ENCODE data around the gene CLSTN2. TPM values are rescaled to one million over a fixed set of nuclear protein-coding genes. Genes with fewer than 3 reads are reported as not detected.

Gene CLSTN2
- total and polyA plus RNA-seq, 4 donors, result 20.7 to 44.5 (median 22.7) TPM

DNA sequence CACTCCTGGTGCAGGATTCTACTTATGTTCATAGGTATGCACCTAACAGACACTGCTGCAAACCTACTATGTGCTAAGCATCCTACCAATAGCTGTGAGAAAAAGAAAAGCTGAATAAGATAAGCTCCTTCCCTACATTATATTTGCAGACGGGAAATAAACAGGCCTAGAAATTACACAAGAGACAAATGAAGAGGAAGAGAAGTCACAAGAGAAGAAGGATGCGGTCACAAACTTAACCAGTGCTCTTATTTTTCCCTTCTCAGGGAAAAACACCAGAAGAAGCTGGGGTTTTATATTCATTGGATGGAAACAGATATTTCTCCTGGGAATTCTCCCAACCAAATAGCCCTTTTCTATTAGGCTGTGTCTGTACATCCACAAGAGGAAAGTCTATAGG lies 633.1 kb downstream of the CLSTN2 start:
- H3K4me3 ChIP-seq (ENCODE audit: low read depth, low read length), result no peak overlapping the region
- no peaks in the 10 kb centered on the region for H3K9me3 ChIP-seq (ENCODE audit: control insufficient read depth, insufficient read depth, low read length)
- DNase-seq (ENCODE audit: low read depth in 4 of 6, low spot score in 6 of 6), result peak in 1 of 6 donors; percentile 51
- H3K36me3 ChIP-seq (ENCODE audit: control insufficient read depth, insufficient read depth, low read length), result no peaks in the 10 kb centered on the region
- peaks cover 12% of the 10 kb centered on the region for H3K4me1 ChIP-seq (ENCODE audit: control insufficient read depth, insufficient read depth, low read length)
- no peak overlapping the region for H3K27ac ChIP-seq (ENCODE audit: low read depth, low read length)
- H3K27me3 ChIP-seq (ENCODE audit: control insufficient read depth, insufficient read depth, low read length), result no peaks in the 10 kb centered on the region
- WGBS (ENCODE audit: insufficient coverage), result no CpG with 5 or more reads among the region's 2 CpGs

DNA sequence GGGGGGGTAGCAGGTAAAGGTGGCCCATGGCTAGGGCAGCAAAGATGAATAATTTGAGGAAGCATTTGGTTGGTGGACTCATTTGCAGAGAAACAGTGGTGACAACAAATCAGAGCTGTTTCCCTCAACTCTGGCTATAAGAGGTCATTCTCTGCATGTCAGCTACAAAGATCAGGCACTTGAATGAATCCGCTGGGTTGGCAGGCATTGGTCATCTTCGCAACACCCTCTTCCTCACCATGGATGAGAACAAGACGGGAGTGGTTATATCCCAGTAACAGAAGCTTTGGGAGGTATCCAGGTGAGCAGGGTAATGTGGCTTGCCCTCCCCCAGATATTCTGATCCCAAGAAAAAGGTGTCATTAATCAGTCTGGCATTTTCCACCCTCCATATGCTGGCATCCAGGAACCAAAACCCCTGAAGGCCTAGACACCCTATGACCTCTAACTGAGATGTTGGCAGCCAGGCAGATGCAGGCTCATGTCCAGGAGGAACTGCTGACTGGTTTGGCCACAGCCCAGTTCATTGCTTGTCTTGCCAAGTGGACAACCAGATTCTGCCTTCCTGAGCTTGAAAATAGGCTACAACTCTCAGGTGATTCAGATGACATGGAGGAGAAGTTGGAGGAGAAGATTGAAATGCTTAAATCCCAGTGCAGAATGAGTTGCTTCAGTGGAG lies 634.0 kb downstream of the CLSTN2 start:
- Histone ChIP-seq H3K4me1 (ENCODE audit: control insufficient read depth, insufficient read depth, low read length) (peaks cover 12% of the 10 kb centered on the region), H3K4me3 (ENCODE audit: low read depth, low read length) (no peak overlapping the region), H3K9me3 (ENCODE audit: control insufficient read depth, insufficient read depth, low read length) (no peaks in the 10 kb centered on the region), H3K36me3 (ENCODE audit: control insufficient read depth, insufficient read depth, low read length) (no peaks in the 10 kb centered on the region), H3K27me3 (ENCODE audit: control insufficient read depth, insufficient read depth, low read length) (no peaks in the 10 kb centered on the region), H3K27ac (ENCODE audit: low read depth, low read length) (no peak overlapping the region)
- peak in 1 of 6 donors; percentile 34 for DNase-seq (ENCODE audit: low read depth in 4 of 6, low spot score in 6 of 6)
- WGBS (ENCODE audit: insufficient coverage), result no CpG with 5 or more reads among the region's 3 CpGs

DNA sequence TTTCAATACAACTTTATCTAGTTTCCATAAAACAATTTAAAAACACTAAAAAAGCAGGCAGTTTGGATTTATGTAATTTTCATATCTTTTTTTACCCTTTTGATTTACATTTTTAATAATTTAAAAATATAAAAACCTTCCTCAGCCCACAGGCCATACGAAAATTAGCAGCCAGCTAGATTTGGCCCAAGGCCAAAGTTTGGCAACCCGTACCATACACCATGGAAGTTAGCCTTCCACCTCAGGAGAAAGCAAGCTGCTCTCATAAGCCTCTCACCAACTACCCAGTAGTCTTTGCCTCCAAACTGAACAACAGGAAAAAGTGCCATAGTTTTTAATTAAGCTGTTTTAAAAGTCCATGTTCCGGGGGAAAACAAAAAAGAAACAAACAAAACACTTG lies 635.6 kb downstream of the CLSTN2 start:
- 51% methylated on average over 3 of the region's 3 CpGs for WGBS (ENCODE audit: insufficient coverage)

GRCh38 chr3:140571836-140572235 lies 636.9 kb downstream of the CLSTN2 start:
- 100% methylated on average over 1 of the region's 1 CpG for whole genome bisulfite sequencing (ENCODE audit: insufficient coverage)
- DNase-seq (ENCODE audit: low read depth in 4 of 6, low spot score in 6 of 6), result no peak
- Histone ChIP-seq H3K27me3 (ENCODE audit: control insufficient read depth, insufficient read depth, low read length) (no peaks in the 10 kb centered on the region), H3K36me3 (ENCODE audit: control insufficient read depth, insufficient read depth, low read length) (no peaks in the 10 kb centered on the region), H3K4me3 (ENCODE audit: low read depth, low read length) (no peak overlapping the region), H3K27ac (ENCODE audit: low read depth, low read length) (no peak overlapping the region), H3K4me1 (ENCODE audit: control insufficient read depth, insufficient read depth, low read length) (peaks cover 12% of the 10 kb centered on the region), H3K9me3 (ENCODE audit: control insufficient read depth, insufficient read depth, low read length) (no peaks in the 10 kb centered on the region)

More for the DNA sequence above, 635.6 kb downstream of the CLSTN2 start:
- H3K4me3 ChIP-seq (ENCODE audit: low read depth, low read length), result no peak overlapping the region
- DNase-seq (ENCODE audit: low read depth in 4 of 6, low spot score in 6 of 6), result peak in 1 of 6 donors; percentile 13
- no peaks in the 10 kb centered on the region for H3K36me3 ChIP-seq (ENCODE audit: control insufficient read depth, insufficient read depth, low read length)
- H3K4me1 ChIP-seq (ENCODE audit: control insufficient read depth, insufficient read depth, low read length), result peaks cover 12% of the 10 kb centered on the region
- H3K27ac ChIP-seq (ENCODE audit: low read depth, low read length), result no peak overlapping the region
- H3K27me3 ChIP-seq (ENCODE audit: control insufficient read depth, insufficient read depth, low read length), result no peaks in the 10 kb centered on the region
- H3K9me3 ChIP-seq (ENCODE audit: control insufficient read depth, insufficient read depth, low read length), result no peaks in the 10 kb centered on the region

GRCh38 chr3:140572334-140572733 lies 637.3 kb downstream of the CLSTN2 start:
- Histone ChIP-seq H3K9me3 (ENCODE audit: control insufficient read depth, insufficient read depth, low read length) (no peaks in the 10 kb centered on the region), H3K4me3 (ENCODE audit: low read depth, low read length) (no peak overlapping the region), H3K36me3 (ENCODE audit: control insufficient read depth, insufficient read depth, low read length) (no peaks in the 10 kb centered on the region), H3K4me1 (ENCODE audit: control insufficient read depth, insufficient read depth, low read length) (peaks cover 10% of the 10 kb centered on the region), H3K27ac (ENCODE audit: low read depth, low read length) (no peak overlapping the region), H3K27me3 (ENCODE audit: control insufficient read depth, insufficient read depth, low read length) (no peaks in the 10 kb centered on the region)
- DNase-seq (ENCODE audit: low read depth in 4 of 6, low spot score in 6 of 6), result no peak
- 100% methylated on average over 1 of the region's 1 CpG for WGBS (ENCODE audit: insufficient coverage)

DNA sequence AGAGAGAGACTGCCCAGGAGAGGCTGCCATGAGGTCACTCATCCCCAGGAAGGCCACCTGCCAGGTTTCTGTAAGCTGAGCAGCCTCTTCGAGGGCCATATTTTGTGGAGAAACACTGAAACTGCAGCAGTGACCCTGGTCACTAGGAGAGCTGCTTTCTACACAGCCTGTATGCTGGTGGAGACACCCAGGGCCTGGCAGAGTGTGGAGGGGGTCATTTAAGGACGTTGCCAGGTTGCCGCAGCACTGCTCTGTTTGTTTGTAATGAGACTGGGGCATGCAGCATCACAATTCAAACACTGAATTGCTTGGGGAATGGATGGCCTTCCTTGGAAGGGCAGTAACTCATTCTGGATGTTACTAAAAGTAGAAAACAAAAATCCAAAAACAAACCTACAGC lies 638.0 kb downstream of the CLSTN2 start:
- DNase-seq (ENCODE audit: low read depth in 4 of 6, low spot score in 6 of 6), result peak in 4 of 6 donors; percentile 10 to 71 (median 34)
- H3K27me3 ChIP-seq (ENCODE audit: control insufficient read depth, insufficient read depth, low read length), result no peaks in the 10 kb centered on the region
- peaks cover 10% of the 10 kb centered on the region for H3K4me1 ChIP-seq (ENCODE audit: control insufficient read depth, insufficient read depth, low read length)
- no peak overlapping the region for H3K27ac ChIP-seq (ENCODE audit: low read depth, low read length)
- no peaks in the 10 kb centered on the region for H3K36me3 ChIP-seq (ENCODE audit: control insufficient read depth, insufficient read depth, low read length)
- no peak overlapping the region for H3K4me3 ChIP-seq (ENCODE audit: low read depth, low read length)
- WGBS (ENCODE audit: insufficient coverage), result 40% methylated on average over 1 of the region's 3 CpGs
- H3K9me3 ChIP-seq (ENCODE audit: control insufficient read depth, insufficient read depth, low read length), result no peaks in the 10 kb centered on the region

- H3K4me1 ChIP-seq (ENCODE audit: control insufficient read depth, insufficient read depth, low read length), result peaks cover 10% of the 10 kb centered on the region
- H3K36me3 ChIP-seq (ENCODE audit: control insufficient read depth, insufficient read depth, low read length), result no peaks in the 10 kb centered on the region
- peak in 1 of 6 donors; percentile 60 for DNase-seq (ENCODE audit: low read depth in 4 of 6, low spot score in 6 of 6)
- H3K27me3 ChIP-seq (ENCODE audit: control insufficient read depth, insufficient read depth, low read length), result no peaks in the 10 kb centered on the region
- H3K9me3 ChIP-seq (ENCODE audit: control insufficient read depth, insufficient read depth, low read length), result no peaks in the 10 kb centered on the region
- H3K4me3 ChIP-seq (ENCODE audit: low read depth, low read length), result no peak overlapping the region
- WGBS (ENCODE audit: insufficient coverage), result 58% methylated on average over 2 of the region's 5 CpGs
- H3K27ac ChIP-seq (ENCODE audit: low read depth, low read length), result no peak overlapping the region
Observed at GRCh38 chr3:140574375-140574774, 639.4 kb downstream of the CLSTN2 start.

DNA sequence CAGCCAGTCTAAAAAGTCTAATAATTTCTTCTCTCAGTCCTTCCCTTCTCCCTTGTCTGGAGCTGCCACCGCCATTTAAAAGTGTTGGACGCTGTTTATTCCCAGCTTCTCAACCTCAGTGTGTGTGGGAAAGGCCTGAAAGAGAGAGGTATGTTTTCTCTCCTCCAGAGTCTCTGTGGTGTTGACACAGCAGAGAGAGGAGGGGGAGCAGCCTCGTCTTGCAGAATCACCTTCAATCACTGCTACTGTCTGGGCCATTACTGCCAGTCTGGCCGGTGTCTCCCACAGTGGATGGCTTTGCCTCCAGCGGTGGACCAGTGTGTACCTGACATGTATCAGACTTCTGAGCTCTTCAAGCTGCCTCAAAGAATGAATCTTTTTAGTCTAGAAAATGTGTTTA lies 641.5 kb downstream of the CLSTN2 start:
- Histone ChIP-seq H3K36me3 (ENCODE audit: control insufficient read depth, insufficient read depth, low read length) (no peaks in the 10 kb centered on the region), H3K4me3 (ENCODE audit: low read depth, low read length) (no peak overlapping the region), H3K27me3 (ENCODE audit: control insufficient read depth, insufficient read depth, low read length) (no peaks in the 10 kb centered on the region), H3K9me3 (ENCODE audit: control insufficient read depth, insufficient read depth, low read length) (no peaks in the 10 kb centered on the region), H3K27ac (ENCODE audit: low read depth, low read length) (no peak overlapping the region), H3K4me1 (ENCODE audit: control insufficient read depth, insufficient read depth, low read length) (peaks cover 10% of the 10 kb centered on the region)
- WGBS (ENCODE audit: insufficient coverage), result no CpG with 5 or more reads among the region's 5 CpGs
- no peak for DNase-seq (ENCODE audit: low read depth in 4 of 6, low spot score in 6 of 6)

DNA sequence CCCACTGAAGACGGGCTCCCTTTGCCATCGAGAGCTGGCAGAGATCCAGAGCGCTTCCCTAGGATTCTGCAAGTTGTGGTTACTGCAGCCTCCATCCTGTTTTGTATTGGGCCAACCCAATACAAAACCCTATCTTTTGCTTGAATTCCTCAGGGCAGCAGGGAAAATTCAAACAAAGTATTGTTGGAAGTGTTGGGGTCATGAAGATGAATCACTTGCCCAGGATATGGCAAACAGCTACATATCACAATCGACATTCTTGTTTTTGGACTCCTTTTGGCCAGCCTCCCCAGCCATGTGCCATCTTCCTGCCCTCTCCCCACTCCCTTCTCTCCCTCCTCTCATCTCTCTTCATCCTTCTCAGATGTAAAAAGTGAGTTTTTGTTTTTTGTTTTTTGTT lies 642.9 kb downstream of the CLSTN2 start:
- 83% methylated on average over 1 of the region's 4 CpGs for WGBS (ENCODE audit: insufficient coverage)
- no peak overlapping the region for H3K4me3 ChIP-seq (ENCODE audit: low read depth, low read length)
- DNase-seq (ENCODE audit: low read depth in 4 of 6, low spot score in 6 of 6), result no peak
- H3K27ac ChIP-seq (ENCODE audit: low read depth, low read length), result no peak overlapping the region
- H3K36me3 ChIP-seq (ENCODE audit: control insufficient read depth, insufficient read depth, low read length), result no peaks in the 10 kb centered on the region
- H3K9me3 ChIP-seq (ENCODE audit: control insufficient read depth, insufficient read depth, low read length), result no peaks in the 10 kb centered on the region
- H3K27me3 ChIP-seq (ENCODE audit: control insufficient read depth, insufficient read depth, low read length), result no peaks in the 10 kb centered on the region
- peaks cover 2% of the 10 kb centered on the region for H3K4me1 ChIP-seq (ENCODE audit: control insufficient read depth, insufficient read depth, low read length)

- Histone ChIP-seq H3K27me3 (ENCODE audit: control insufficient read depth, insufficient read depth, low read length) (no peaks in the 10 kb centered on the region), H3K27ac (ENCODE audit: low read depth, low read length) (no peak overlapping the region), H3K36me3 (ENCODE audit: control insufficient read depth, insufficient read depth, low read length) (no peaks in the 10 kb centered on the region), H3K9me3 (ENCODE audit: control insufficient read depth, insufficient read depth, low read length) (no peaks in the 10 kb centered on the region), H3K4me1 (ENCODE audit: control insufficient read depth, insufficient read depth, low read length) (no peaks in the 10 kb centered on the region), H3K4me3 (ENCODE audit: low read depth, low read length) (no peak overlapping the region)
- DNase-seq (ENCODE audit: low read depth in 4 of 6, low spot score in 6 of 6), result no peak
Observed at GRCh38 chr3:140579260-140579659, 644.3 kb downstream of the CLSTN2 start.

All from spinal cord (tissue), 10 donors.